ENCODE measurements around the gene TES.

GRCh38 chr7:116219834-116220233 lies 9.5 kb downstream of the TES start:
- TF ChIP-seq, protein P1, sequence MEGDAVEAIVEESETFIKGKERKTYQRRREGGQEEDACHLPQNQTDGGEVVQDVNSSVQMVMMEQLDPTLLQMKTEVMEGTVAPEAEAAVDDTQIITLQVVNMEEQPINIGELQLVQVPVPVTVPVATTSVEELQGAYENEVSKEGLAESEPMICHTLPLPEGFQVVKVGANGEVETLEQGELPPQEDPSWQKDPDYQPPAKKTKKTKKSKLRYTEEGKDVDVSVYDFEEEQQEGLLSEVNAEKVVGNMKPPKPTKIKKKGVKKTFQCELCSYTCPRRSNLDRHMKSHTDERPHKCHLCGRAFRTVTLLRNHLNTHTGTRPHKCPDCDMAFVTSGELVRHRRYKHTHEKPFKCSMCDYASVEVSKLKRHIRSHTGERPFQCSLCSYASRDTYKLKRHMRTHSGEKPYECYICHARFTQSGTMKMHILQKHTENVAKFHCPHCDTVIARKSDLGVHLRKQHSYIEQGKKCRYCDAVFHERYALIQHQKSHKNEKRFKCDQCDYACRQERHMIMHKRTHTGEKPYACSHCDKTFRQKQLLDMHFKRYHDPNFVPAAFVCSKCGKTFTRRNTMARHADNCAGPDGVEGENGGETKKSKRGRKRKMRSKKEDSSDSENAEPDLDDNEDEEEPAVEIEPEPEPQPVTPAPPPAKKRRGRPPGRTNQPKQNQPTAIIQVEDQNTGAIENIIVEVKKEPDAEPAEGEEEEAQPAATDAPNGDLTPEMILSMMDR (conservative IDR thresholded peaks at IDR 0.05; ENCODE audit: low read depth, low read length): no peak
- TF ChIP-seq EZH2phosphoT487 (IDR thresholded peaks at IDR 0.05; ENCODE audit: borderline replicate concordance, low read length): no peak
- TF ChIP-seq EZH2 (IDR thresholded peaks at IDR 0.05; ENCODE audit: low read length, unreplicated experiment): no peak
